SW480 (cell line): ENCODE measurements around the gene CACNB4.
"Not testable (repeated sequence)": the region's sequence is repeated elsewhere in the genome, so short reads cannot be mapped to it uniquely, and the experiment has no call there.

Source experiments
- DNase-seq: peaks from one replicate; pipeline ENCODE4 v3.0.0-alpha.2; 2016; ENCODE audit warnings: low spot score

CACNB4 gene

DNA sequence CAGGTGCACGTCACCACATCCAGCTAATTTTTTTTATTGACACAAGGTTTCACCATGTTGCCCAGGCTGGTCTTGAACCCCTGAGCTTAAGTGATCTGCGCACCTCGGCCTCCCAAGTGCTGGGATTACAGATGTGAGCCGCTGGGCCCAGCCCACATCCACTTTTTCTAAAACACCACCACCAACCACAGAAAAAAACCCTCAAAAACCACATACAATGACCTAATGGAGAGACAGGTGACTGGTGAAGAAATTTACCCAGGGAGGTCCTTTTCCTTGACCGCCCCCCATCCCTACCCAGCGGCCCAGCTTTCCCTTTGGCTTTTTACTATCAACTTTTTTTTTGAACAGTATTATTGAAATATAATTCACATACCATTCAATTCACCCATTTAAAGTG, 47.9 kb downstream of the CACNB4 start:
- DNase-seq = no peak

DNA sequence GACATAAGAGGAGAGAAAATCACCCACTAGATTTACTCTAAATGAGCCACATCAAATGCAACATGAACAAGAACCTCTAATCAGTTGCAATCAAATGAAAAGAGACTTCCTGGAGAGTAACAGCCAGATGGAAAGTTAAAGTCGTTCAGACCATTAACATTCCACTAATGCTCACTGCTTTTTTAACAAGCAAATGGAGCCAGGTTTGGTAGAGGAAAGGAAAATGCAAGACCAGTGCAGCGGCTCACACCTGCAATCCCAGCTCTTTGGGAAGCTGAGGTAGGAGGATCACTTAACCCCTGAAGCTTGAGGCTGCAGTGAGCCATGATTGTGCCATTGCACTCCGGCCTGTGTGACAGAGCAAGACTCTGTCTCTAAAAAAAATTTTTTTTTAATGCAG, 48.5 kb downstream of the CACNB4 start:
- no peak for DNase-seq

DNA sequence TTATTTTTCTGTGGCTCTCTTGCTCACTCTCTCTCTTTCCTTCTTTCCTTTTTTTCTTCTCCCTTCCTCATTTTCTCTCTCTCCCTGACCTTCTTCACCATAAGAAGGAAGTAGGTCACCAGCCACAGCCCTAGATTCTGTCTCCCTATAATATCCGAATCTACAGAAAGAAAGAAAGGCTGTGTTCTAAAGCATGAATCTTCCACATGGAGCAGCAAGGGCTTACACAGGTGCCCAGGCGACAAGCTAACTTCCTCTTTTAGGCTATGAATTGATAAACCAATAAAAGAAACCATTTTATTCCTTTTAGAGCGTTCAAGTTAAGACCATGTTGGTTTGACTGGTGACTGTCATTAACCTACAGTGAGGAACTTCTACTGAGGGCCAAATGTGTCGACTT, 49.3 kb downstream of the CACNB4 start:
- DNase-seq = no peak

DNA sequence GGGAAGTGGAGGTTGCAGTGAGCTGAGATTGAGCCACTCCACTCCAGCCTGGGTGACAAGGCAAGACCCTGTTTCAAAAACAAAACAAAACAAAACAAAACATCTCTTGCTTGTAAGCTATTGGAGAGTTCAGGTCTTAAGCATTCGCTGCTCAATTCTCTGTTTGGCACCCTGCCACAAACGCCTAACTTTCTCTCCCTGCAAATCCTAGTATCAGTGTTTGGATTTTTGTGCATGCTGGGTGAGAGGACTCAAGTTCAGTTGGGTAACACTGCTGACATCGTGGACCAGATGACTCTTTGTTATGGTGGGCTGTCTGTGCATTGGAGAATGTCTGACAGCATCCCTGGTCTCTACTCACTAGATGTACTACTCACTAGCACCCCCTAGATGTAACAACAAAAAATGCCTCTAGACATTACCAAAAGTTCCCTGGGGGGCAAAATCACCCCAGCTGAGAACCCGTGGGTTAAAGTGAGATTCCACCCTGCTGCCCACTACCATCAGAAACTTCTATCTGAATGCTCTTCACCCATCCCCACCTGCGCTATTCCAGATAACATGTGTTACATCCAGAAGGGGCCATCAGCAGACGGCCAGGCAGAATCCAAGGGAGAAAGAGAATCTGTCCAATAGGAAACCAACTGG, 50.9 kb downstream of the CACNB4 start:
- DNase-seq = no peak

DNA sequence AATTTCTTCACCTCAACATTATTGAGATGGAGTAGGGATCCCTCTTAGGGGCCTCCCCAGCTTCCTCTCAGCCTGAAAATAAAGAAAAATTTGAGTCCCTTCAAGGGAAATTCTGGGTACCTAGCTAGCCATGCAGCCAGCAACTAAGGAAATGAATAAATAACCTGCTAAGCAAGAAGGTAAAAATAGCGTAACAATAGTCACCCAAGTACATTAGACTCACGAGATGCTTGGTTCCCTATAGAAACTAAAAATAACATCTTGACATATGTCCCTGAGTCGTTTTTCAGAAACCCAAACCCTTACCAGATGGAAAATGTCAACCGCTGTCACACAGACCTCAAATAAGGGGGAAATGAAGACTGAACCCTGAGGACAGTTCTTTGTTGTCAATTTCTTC, 51.9 kb downstream of the CACNB4 start:
- no peak for DNase-seq

DNA sequence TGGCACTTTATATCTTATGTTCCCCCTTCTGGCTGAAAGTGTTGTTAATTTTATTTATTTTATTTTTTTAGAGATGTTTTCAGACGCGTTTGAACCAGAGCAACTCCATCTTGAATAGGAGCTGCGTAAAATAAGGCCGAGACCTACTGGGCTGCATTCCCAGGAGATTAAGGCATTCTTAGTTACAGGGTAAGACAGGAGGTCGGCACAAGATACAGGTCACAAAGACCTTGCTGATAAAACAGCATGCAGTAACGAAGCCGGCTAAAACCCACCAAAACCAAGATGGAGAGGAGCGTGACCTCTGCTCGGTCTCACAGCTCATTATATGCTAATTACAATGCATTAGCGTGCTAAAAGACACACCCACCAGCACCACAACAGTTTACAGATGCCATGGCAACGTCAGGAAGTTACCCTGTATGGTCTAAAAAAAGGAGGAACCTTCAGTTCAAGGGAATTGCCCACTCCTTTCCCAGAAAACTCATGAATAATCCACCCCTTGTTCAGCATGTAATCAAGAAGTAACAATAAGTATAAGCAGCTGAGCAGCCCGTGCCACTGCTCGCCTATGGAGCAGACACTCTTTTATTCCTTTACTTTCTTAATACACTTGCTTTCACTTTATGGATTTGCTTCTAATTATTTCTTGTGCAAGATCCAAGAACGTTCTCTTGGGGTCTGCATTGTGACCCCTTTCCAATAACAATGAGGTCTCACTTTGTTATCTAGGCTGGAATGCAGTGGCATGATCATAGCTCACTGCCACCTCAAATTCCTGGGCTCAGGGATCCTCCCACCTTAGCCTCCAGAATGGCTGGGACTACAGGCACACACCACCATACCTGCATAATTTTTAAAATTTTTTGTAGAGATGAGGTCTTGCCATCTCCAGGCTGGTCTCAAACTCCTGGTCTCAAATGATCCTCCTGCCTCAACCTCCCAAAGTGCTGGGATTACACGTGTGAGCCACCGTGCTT, 55.9 kb downstream of the CACNB4 start:
- no peak for DNase-seq

DNA sequence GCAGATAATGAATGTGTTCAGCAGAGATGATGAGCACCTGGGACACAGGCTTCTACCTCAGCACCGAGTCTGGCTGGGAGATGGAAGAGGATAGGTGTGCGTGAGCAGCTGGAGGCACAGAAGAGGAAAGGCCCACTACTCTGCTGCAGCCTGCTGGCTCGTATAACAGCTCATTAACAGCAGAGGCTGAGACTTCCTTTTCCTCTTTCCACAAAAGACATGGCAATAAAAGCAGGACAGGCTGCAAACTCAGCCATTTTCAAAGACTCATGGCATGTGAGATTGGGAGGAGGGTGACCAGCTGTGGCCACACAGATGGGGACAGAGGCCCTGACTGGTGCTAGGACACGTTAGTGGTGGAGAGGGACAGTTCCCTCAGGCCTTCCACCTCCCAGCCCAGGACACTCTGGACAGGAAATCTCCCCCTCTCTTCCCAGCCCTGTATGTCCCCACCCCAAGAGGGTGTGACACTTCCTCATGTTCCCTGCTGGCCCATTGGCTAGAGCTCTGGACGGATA, 60.3 kb downstream of the CACNB4 start:
- DNase-seq = no peak

DNA sequence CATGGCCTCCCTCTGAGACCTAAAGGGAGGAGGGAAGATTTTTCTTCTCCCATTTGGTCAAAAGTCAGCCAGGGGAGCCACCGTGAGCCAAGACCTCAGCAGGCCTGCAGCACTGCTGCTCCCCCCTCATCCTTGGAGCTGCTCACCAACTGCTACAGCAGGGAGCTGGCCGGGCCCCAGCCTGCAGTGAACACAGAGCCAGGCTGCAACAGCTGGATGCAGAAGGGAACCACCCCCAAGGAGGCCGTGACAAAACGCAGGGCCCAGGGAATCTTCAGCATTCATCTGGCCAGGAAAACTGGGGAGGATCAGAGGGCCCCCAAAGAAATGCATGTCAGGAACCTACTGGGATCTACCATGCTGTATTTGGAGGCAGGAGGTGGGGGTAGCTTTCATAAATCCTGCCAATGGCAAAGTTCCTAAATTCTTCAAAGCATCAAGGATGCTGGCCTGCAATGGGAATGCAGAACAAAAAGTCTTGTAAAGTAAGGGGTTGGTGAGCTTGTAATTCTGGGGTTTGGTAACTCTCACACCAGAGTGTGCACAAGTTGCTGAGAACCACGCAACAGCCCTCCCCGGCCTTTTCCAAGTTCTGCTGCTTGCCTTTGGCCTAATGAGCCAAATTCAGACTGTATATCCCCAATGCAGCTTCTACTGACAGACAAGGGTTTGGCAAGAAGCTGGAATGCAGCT, 61.0 kb downstream of the CACNB4 start:
- no peak for DNase-seq

DNA sequence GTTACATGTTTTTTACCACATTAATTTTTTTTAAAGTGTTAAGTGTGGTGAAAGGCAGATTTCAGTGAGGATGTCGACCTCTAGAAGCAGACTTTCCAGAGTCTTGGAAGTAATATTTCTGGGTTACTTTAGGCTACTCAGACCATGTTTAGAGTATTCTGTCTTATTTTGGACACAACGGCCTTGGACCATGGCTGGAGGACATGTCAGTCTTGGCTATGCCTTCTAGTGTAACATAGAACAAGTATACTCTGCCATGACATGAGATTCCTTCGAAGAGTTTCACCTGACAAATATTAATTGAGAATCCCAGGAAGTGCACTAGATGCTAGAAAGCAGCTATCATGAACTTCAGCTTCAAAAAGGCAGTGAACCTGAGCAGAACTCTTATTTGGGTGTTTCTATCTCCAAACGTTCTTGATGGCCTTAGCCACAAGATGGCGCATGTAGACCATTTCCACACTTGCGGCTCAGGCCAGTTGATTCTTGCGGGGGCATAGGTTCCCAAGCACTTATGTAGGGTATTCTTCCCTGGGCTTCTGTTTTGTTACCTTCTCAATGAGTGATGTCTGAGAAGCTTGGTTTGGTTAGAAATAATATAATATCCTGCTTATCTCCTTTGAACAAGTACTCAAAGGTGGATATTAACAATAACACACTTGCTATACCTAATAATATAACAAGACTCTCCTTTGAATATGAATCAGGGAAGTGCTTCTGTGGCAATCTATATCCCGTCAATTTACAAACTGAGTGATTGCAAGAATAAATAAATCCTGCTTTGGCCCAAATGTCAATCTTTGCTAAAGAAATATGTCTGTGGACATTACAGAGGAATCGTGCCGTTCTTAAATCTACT, 62.0 kb downstream of the CACNB4 start:
- peak; percentile 57 for DNase-seq

DNA sequence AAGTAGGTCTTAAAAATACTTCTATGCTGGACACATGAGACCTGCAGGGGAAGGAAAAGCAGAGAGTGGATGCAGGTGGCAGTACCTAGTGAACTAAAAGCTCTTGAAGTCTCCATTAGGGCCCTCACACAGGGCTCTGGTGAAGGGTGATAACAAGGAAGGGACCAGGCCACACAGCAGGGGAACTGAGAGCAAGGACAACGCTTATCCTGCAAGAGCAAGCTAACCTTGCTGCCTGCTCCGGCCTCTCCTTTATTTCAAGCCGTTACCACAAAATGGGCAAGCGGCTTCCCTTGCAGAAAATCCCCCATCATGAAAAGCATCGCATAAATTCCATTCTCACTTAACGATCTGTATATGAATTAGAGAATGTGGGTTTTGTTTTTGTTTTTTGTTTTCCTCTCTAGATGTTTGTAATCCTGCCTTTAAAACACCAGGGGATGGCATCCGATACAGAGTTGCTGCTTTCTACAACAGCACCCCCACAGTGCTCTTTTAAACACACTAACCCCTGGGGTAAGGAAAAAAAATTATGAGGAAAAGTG, 64.5 kb downstream of the CACNB4 start:
- no peak for DNase-seq

DNA sequence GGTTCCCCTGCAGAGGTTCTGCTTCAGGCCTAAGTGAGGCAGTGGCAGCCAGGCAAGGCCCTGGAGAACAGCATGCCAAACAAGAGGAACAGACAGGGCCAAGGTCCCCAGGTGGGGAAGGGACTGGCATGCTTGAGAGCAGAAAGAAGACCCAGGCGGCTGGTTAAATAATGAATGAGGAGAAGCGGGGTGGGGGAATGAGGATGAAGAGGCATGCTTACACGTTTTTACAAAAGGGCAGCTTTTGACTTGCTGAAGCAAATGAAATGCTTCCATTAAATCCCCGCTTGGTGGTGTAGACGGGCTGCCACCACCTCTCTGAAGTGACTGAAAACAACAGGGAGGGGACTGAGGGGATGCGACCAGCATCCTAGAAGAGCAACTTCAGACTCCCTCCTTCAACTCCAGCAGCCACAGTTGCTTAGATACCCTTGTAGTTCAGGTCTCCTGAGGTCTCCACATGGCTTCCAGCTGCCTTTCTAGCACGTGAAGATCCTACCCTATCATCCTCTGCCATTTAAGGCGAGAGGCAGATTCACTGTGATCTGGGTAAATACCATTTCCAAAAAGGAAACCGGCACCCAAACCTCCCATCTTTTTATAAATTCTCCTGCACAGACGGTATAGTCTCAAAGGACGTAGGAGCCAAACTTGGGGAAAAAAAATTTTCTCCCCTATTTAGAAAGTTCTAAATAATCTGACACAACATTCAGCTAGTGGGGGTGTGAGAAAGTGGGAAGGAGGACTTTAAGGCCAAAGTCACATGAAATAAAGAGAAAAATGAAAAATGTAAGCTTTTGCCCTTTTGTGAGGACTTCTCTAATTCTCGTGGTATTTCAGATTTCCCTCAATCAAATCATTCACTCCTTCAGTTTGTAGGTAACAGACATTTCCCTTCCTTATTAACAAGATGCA, 65.6 kb downstream of the CACNB4 start:
- no peak for DNase-seq

DNA sequence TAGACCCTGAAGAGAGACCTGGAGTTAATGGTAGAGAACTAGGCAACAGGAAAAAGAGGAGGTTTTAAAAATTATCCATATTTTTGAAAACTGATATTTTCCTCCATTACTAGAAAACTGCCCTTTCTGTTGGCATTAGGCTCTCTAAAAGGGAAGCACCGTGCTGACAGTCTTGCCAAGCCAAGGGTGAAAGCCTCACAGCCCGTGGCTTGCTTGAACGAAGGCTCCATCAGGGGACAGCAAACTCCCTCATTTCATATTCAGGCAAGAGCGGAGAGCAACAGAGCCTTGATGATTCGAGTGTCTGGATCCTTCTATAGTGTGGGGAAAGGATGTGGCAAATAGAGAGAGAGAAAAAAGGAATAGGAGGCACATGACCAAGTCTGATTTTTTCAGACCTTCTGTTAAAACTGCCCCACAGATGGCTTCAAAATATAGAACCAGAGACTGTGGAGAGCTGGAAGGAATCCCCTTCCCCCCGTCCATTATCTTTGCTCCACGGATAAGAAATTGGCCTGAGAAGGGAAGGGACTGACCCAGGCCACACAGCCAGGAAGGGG, 67.0 kb downstream of the CACNB4 start:
- no peak for DNase-seq

DNA sequence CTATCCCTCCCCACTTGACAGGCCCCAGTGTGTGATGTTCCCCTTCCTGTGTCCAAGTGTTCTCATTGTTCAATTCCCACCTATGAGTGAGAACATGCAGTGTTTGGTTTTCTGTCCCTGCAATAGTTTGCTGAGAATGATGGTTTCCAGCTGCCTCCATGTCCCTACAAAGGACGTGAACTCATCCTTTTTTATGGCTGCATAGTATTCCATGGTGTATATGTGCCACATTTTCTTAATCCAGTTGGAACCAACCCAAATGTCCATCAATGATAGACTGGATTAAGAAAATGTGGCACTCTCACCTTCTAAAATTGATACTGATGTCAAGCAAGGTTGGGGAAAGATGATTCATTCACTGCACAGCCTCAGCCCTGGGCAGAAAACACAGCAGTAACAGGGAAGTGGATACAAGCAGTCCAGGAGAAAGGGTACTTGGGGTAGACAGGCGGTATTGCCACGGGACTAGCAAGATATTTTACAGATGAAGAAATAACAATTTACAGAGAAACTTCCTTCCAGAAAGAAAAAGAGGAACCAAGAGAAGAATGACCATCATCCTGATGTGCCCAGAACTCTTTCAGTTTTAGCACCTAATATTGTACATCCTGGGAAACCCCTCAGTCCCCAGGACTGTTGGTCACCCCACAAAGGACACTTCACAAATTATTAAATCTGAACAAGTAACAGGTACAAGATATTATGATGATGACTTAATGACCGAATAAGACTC, 68.1 kb downstream of the CACNB4 start:
- DNase-seq = not testable (repeated sequence)

DNA sequence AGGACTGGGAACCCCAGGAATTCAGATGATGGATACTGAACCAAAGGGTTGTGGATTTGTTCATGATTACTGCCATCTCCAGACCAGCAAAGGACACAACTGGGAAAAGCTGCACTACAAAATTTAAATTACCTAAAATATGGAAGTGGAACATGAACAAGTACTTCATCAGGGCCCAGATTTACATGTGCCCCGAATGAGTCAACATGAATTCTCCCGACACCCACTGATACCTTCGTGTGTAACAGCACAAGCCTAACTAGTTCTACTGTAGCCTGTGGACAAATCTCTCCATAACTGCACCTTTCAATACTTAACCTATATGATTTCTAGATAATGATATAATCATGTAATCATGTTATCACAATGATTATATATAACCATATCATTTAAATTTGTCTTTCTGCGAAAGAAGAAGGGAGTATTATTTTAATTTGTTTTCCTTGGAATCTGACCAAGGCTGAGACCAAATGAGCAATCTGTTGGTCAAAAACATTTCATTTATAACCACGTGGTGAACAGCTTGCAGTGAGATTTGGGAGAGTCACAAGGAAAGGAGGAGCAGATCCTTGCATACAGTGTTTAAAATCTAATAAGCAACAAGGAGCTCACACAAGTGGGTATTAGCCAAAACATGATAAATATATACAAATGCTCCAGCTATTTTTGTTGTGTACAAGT, 70.5 kb downstream of the CACNB4 start:
- no peak for DNase-seq

DNA sequence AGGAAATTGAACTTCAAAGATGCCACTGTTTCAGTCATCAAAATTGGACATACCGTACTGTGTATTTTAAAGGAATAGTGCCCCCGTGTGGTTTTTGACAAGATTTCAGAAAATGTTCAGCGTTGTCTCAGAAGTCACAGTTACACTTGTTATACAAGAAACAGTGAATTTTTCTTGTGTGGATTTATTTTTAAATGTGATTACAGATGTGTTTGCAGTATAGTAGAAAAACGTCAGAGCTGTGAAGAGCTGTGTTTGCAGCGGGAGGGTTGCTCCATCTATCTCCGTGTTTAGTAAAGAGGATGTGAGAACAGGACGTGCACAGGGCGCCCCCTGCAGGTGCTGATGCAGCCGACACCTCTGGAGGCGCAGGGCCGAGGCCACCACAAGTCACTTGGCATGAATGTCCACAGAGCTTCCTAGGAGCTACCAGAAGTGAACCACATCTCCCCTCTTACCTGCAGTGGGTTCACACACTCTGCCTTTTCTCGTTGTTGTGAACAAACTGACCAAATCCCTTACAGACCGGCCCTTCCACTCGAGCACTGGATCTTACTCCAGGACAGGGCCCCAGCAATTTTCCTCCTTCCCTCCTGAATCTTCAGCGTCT, 73.1 kb downstream of the CACNB4 start:
- DNase-seq = peak; percentile 70

DNA sequence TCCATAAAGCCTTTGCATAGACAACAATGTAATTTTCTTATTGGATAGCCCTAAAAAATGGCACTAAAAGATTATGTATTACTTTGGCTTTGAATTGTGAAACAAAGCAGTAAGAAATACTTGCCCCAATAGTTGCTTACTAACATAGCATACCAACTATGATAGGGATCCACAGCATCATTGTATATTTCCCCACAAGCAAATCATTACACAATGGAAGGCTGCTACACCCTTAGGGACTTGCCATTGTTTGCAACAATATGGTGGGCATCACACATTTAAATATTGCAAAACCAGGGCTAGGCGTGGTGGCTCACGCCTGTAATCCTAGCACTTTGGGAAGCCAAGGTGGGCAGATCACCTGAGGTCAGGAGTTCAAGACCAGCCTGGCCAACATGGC, 74.4 kb downstream of the CACNB4 start:
- no peak for DNase-seq

DNA sequence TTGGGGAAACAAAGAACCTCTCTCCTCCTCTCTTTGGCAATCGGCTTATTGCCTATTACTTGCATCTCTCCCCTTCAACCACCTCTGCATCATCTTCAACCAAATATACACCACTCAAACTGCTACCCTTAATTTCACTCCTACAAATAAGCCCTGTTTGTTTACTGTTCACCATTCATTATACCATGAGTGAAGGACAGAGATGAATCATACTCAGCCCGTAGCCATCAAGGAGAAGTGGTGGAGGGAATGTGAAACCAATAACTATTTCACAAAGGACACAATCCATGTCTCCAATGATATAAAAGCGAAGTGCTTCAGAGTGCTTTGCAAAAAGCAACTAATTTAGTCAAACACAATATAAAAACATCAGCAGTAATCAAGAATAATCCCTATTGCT, 76.8 kb downstream of the CACNB4 start:
- DNase-seq = no peak

DNA sequence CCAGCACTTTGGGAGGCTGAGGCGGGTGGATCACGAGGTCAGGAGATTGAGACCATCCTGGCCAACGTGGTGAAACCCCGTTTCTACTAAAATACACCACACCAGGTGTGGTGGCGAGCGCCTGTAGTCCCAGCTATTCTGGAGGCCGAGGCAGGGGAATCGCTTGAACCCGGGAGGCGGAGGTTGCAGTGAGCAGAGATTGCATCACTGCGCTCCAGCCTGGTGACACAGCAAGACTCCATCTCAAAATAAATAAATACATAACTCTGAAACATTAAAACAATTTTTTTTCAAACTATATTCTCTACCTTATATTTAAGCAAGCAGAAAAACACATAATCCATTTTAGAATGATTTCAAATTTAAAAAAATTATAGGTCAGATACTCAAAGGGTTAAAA, 77.8 kb downstream of the CACNB4 start:
- not testable (repeated sequence) for DNase-seq
